Measurements from ENCODE around the gene DDX42. TPM values are rescaled to one million over a fixed set of nuclear protein-coding genes. Genes with fewer than 3 reads are reported as not detected.

Gene DDX42
- polyA plus RNA-seq, 1 donor from 2014 or later = 115 TPM

DNA sequence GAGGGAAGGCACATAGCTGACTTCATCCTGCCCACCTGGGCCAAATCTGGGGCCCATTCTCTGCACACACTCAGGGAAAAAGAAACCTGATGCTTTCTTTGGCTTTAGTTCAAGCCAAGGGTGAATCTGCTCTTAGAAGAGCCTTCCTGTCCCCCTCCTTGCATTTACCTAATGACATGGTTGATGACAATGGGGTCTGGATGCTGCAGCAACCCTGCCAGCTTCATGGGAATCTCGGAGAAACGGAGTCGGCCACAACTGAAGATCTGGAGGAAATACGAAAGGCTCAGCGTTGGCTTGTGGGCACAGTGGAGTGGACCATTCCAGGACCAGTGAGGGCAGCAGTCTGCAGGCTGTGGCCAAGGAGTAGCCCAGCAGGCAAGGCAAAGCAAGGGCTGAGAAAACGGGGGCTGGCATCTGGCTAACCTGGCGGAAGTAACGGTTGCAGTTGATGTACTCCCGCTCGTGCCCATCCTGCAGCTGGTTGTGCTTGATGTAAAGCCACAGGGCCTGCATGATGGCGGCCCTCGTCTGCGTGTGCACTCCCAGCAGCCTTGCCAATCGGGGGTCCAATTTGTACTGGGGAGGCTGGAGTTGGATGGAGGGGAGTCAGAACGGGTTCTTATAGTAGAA is 59.9 kb downstream of the DDX42 start:
- H3K9me3 ChIP-seq (ENCODE audit: low read length) = no peaks in the 10 kb centered on the region
- TF ChIP-seq TAF1 (IDR thresholded peaks at IDR 0.05; ENCODE audit: low read depth) = no peak
- TF ChIP-seq, protein P1, sequence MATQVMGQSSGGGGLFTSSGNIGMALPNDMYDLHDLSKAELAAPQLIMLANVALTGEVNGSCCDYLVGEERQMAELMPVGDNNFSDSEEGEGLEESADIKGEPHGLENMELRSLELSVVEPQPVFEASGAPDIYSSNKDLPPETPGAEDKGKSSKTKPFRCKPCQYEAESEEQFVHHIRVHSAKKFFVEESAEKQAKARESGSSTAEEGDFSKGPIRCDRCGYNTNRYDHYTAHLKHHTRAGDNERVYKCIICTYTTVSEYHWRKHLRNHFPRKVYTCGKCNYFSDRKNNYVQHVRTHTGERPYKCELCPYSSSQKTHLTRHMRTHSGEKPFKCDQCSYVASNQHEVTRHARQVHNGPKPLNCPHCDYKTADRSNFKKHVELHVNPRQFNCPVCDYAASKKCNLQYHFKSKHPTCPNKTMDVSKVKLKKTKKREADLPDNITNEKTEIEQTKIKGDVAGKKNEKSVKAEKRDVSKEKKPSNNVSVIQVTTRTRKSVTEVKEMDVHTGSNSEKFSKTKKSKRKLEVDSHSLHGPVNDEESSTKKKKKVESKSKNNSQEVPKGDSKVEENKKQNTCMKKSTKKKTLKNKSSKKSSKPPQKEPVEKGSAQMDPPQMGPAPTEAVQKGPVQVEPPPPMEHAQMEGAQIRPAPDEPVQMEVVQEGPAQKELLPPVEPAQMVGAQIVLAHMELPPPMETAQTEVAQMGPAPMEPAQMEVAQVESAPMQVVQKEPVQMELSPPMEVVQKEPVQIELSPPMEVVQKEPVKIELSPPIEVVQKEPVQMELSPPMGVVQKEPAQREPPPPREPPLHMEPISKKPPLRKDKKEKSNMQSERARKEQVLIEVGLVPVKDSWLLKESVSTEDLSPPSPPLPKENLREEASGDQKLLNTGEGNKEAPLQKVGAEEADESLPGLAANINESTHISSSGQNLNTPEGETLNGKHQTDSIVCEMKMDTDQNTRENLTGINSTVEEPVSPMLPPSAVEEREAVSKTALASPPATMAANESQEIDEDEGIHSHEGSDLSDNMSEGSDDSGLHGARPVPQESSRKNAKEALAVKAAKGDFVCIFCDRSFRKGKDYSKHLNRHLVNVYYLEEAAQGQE (IDR thresholded peaks at IDR 0.05; ENCODE audit: borderline replicate concordance) = no peak
- TF ChIP-seq EZH2 (IDR thresholded peaks at IDR 0.05; ENCODE audit: borderline replicate concordance, insufficient read depth, low read length, poor library complexity, severe bottlenecking) = no peak
- no peak for TF ChIP-seq RAD21 (conservative IDR thresholded peaks at IDR 0.05)
- TF ChIP-seq EP300 (conservative IDR thresholded peaks at IDR 0.05; ENCODE audit: poor library complexity, severe bottlenecking) = no peak
- TF ChIP-seq MXI1 (conservative IDR thresholded peaks at IDR 0.05; ENCODE audit: poor library complexity, severe bottlenecking) = no peak
- TF ChIP-seq POLR2AphosphoS5 (IDR thresholded peaks at IDR 0.05) = no peak
- TF ChIP-seq, protein P2, sequence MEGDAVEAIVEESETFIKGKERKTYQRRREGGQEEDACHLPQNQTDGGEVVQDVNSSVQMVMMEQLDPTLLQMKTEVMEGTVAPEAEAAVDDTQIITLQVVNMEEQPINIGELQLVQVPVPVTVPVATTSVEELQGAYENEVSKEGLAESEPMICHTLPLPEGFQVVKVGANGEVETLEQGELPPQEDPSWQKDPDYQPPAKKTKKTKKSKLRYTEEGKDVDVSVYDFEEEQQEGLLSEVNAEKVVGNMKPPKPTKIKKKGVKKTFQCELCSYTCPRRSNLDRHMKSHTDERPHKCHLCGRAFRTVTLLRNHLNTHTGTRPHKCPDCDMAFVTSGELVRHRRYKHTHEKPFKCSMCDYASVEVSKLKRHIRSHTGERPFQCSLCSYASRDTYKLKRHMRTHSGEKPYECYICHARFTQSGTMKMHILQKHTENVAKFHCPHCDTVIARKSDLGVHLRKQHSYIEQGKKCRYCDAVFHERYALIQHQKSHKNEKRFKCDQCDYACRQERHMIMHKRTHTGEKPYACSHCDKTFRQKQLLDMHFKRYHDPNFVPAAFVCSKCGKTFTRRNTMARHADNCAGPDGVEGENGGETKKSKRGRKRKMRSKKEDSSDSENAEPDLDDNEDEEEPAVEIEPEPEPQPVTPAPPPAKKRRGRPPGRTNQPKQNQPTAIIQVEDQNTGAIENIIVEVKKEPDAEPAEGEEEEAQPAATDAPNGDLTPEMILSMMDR (IDR thresholded peaks at IDR 0.05; ENCODE audit: poor library complexity, severe bottlenecking) = no peak
- no peak for TF ChIP-seq SMC3 (conservative IDR thresholded peaks at IDR 0.05; ENCODE audit: poor library complexity)
- H3K36me3 ChIP-seq (ENCODE audit: insufficient read depth, low read length) = no peaks in the 10 kb centered on the region
- H3K27ac ChIP-seq (ENCODE audit: low read length) = no peak overlapping the region
- H2AFZ ChIP-seq (ENCODE audit: low read depth, low read length) = no peak overlapping the region
- no peak overlapping the region for H3K9ac ChIP-seq (ENCODE audit: low read length)
- H3K27me3 ChIP-seq (ENCODE audit: insufficient read depth, low read depth, low read length) = no peaks in the 10 kb centered on the region
- no peak overlapping the region for H3K4me2 ChIP-seq (ENCODE audit: low read length)
- no peaks in the 10 kb centered on the region for H3F3A ChIP-seq (ENCODE audit: insufficient read depth, low read length, poor library complexity, severe bottlenecking)
- no peaks in the 10 kb centered on the region for H4K20me1 ChIP-seq (ENCODE audit: insufficient read depth)
- no peak overlapping the region for H3K4me3 ChIP-seq (ENCODE audit: low read length)
- peaks cover 9% of the 10 kb centered on the region for H3K79me2 ChIP-seq (replicated peaks; ENCODE audit: insufficient read depth, low read length)
- no peaks in the 10 kb centered on the region for H3K9me2 ChIP-seq (ENCODE audit: insufficient read depth, low read length)

DNA sequence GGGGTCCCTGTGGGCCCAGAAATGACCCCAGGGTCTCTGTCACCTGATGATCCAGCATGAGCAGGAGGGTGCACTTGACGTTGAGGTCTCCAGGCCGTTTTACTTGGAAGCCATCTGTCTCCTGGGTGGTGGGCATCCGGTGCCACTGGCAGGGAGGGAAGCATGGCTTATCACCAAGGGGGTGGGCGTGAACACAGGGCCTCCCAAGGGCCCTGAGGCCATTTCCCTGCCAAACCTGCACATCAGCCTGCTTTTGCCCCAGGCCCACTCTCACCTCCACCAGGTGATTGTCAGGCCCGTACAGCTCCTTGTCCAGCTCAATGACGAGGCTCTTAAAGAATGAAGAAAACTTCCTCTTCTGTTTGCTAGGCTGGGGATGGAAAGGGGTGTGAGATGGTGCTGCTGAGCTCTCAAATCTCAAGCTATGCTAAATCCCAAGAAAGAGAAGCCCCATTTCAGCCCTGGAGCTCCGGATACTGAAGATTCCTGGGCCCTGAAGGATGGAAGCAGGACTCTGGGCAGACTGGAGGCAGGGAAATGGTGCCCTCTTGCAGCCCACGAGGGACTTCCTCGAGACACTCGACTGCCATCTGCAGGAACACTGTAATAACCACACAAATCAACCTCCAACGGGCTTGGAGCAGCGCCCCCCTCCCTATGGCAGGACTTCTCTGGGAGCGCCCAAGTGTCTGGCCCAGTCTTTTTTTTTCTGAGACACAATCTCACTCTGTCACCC is 60.6 kb downstream of the DDX42 start:
- H3K9me2 ChIP-seq (ENCODE audit: insufficient read depth, low read length) = no peaks in the 10 kb centered on the region
- H4K20me1 ChIP-seq (ENCODE audit: insufficient read depth) = no peaks in the 10 kb centered on the region
- no peak overlapping the region for H3K27ac ChIP-seq (ENCODE audit: low read length)
- no peak overlapping the region for H3K4me2 ChIP-seq (ENCODE audit: low read length)
- H3F3A ChIP-seq (ENCODE audit: insufficient read depth, low read length, poor library complexity, severe bottlenecking) = no peaks in the 10 kb centered on the region
- no peak overlapping the region for H3K4me3 ChIP-seq (ENCODE audit: low read length)
- H3K36me3 ChIP-seq (ENCODE audit: insufficient read depth, low read length) = no peaks in the 10 kb centered on the region
- no peaks in the 10 kb centered on the region for H3K9me3 ChIP-seq (ENCODE audit: low read length)
- TF ChIP-seq, protein P2 (IDR thresholded peaks at IDR 0.05; ENCODE audit: poor library complexity, severe bottlenecking) = peak; percentile 42
- TF ChIP-seq EZH2 (IDR thresholded peaks at IDR 0.05; ENCODE audit: borderline replicate concordance, insufficient read depth, low read length, poor library complexity, severe bottlenecking) (no peak), TAF1 (IDR thresholded peaks at IDR 0.05; ENCODE audit: low read depth) (no peak)
- H2AFZ ChIP-seq (ENCODE audit: low read depth, low read length) = no peak overlapping the region
- no peak overlapping the region for H3K9ac ChIP-seq (ENCODE audit: low read length)
- peaks cover 1% of the 10 kb centered on the region for H3K79me2 ChIP-seq (replicated peaks; ENCODE audit: insufficient read depth, low read length)
- H3K27me3 ChIP-seq (ENCODE audit: insufficient read depth, low read depth, low read length) = no peaks in the 10 kb centered on the region
